ENCODE measurements around the gene FBLL1. TPM values are rescaled to one million over a fixed set of nuclear protein-coding genes. Genes with fewer than 3 reads are reported as not detected.

FBLL1 gene
- total and polyA plus RNA-seq, 9 of the 15 experiments (the other 6 are each of a cell fraction or from before 2014, with no cell fraction given) = not detected

DNA sequence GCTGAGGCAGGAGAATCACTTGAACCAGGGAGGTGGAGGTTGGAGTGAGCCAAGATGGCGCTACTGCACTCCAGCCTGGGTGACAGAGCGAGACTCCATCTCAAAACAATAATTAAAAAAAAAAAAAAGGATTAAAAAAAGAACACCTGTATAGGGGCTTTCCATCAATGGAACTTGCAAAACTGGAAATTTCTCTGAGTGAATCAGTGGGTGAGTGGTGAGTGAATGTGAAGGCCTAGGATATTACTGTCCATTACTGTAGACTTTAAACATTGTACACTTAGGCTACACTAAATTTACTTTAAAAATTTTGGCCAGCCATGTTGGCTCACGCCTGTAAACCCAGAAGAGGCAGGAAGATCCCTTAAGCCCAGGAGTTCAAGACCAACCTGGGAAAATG lies 48.5 kb upstream of the FBLL1 start:
- H3K9ac ChIP-seq (ENCODE audit: insufficient read depth in 1 of 2, low read depth in 2 of 2, low read length in 2 of 2) = no peak overlapping the region
- CTCF ChIA-PET (ENCODE audit: low intra/inter-chr PET ratio) = no interaction called here
- POLR2A ChIA-PET = interaction anchor here (1.0 kb wide), 1 partner anchor 43 kb away, joined by 4 read pairs; no protein-coding TSS in a partner anchor
- H3K79me2 ChIP-seq (ENCODE audit: control insufficient read depth, insufficient read depth, low read length) = no peaks in the 10 kb centered on the region
- no peaks in the 10 kb centered on the region for H4K20me1 ChIP-seq (replicated peaks; ENCODE audit: control insufficient read depth, insufficient read depth, low read length)
- H3K9me1 ChIP-seq (ENCODE audit: control insufficient read depth, insufficient read depth, low read length) = no peaks in the 10 kb centered on the region
- no peak overlapping the region for H3K4me3 ChIP-seq
- DNase-seq (ENCODE audit: extremely low read depth in 1 of 4, low spot score in 3 of 4) = no peak
- H3K36me3 ChIP-seq (ENCODE audit: control insufficient read depth, insufficient read depth, low read length) = no peaks in the 10 kb centered on the region
- no peaks in the 10 kb centered on the region for H3K9me3 ChIP-seq (replicated peaks; ENCODE audit: control insufficient read depth, insufficient read depth, low read depth, low read length)
- TF ChIP-seq SMARCA4 (IDR thresholded peaks at IDR 0.05) (no peak), MAFK (IDR thresholded peaks at IDR 0.05; ENCODE audit: low read length) (no peak), ESRRA (IDR thresholded peaks at IDR 0.05; ENCODE audit: borderline replicate concordance, low read depth) (no peak), BMI1 (IDR thresholded peaks at IDR 0.05; ENCODE audit: low read length) (no peak), KLF6 (CRISPR knock-in tag; IDR thresholded peaks at IDR 0.05; ENCODE audit: borderline replicate concordance) (no peak), HNRNPUL1 (IDR thresholded peaks at IDR 0.05; ENCODE audit: low read length) (no peak), NCOR1 (IDR thresholded peaks at IDR 0.05) (no peak), FOSL1 (tag; conservative IDR thresholded peaks at IDR 0.05) (no peak), ZNF184 (CRISPR knock-in tag; IDR thresholded peaks at IDR 0.05) (no peak), RBM22 (IDR thresholded peaks at IDR 0.05; ENCODE audit: low read depth, low read length, poor library complexity, severe bottlenecking) (no peak), HDGF (IDR thresholded peaks at IDR 0.05) (no peak), ZNF316 (IDR thresholded peaks at IDR 0.05) (no peak), ZNF561 (CRISPR knock-in tag; conservative IDR thresholded peaks at IDR 0.05) (no peak), RHOXF2B (CRISPR knock-in tag; conservative IDR thresholded peaks at IDR 0.05) (no peak), PYGO2 (tag; IDR thresholded peaks at IDR 0.05) (no peak), TCF7 (IDR thresholded peaks at IDR 0.05; ENCODE audit: borderline replicate concordance) (no peak), ETS2 (tag; IDR thresholded peaks at IDR 0.05; ENCODE audit: borderline replicate concordance, poor library complexity, severe bottlenecking) (no peak)
- TF ChIP-seq, protein P1, sequence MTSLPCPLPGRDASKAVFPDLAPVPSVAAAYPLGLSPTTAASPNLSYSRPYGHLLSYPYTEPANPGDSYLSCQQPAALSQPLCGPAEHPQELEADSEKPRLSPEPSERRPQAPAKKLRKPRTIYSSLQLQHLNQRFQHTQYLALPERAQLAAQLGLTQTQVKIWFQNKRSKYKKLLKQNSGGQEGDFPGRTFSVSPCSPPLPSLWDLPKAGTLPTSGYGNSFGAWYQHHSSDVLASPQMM (CRISPR knock-in tag; IDR thresholded peaks at IDR 0.05) = no peak
- in situ Hi-C loops (cut with MboI) = no loop called here
- intact Hi-C loops (cut with micrococcal nuclease) = loop anchor here (5.0 kb wide), 1 partner anchor 213 kb away; no protein-coding TSS in a partner anchor
- no peak overlapping the region for H3K4me2 ChIP-seq (ENCODE audit: insufficient read depth, low read length)
- no peak for ATAC-seq
- WGBS (ENCODE audit: insufficient coverage, low coverage, missing lambda C conversion rate) = 72% methylated on average over 3 of the region's 3 CpGs
- no TSS peak for BruUV-seq (replicated peaks)
- FAIRE-seq = no peak
- no peak overlapping the region for H3K27ac ChIP-seq (ENCODE audit: extremely low read depth, low read depth, low read length)
- H3K4me1 ChIP-seq (replicated peaks in 1 of 2; ENCODE audit: control insufficient read depth in 2 of 2, insufficient read depth in 2 of 2, low read length in 2 of 2) = peaks cover 0 to 5% of the 10 kb centered on the region in 2 experiments; a peak in 1 of 5 replicates
- no peak overlapping the region for H2AFZ ChIP-seq (ENCODE audit: low read depth, low read length)
- no peaks in the 10 kb centered on the region; a peak in 1 of 5 replicates for H3K27me3 ChIP-seq (ENCODE audit: control insufficient read depth in 2 of 2, insufficient read depth in 2 of 2, low read length in 2 of 2)

Data from K562 (cell line).